ENCODE results near the gene FGF14.

The FGF14 gene

GRCh38 chr13:101709952-101710351 is 691.9 kb downstream of the FGF14 start:
- Histone ChIP-seq H3K4me3 (ENCODE audit: low read depth, low read length) (no peak overlapping the region), H3K9ac (no peak overlapping the region), H3K27ac (no peak overlapping the region), H3K79me2 (no peaks in the 10 kb centered on the region), H2AFZ (no peak overlapping the region), H3K36me3 (ENCODE audit: control insufficient read depth, insufficient read depth, low read length) (no peaks in the 10 kb centered on the region), H3K27me3 (ENCODE audit: control insufficient read depth, insufficient read depth, low read length) (no peaks in the 10 kb centered on the region), H3K4me1 (no peaks in the 10 kb centered on the region), H3K4me2 (ENCODE audit: low read length) (no peak overlapping the region), H3K9me3 (ENCODE audit: control insufficient read depth, low read length) (no peaks in the 10 kb centered on the region)
- TF ChIP-seq CTCF (IDR thresholded peaks at IDR 0.05) = no peak

GRCh38 chr13:101708115-101708514 is 693.7 kb downstream of the FGF14 start:
- Histone ChIP-seq H3K9me3 (ENCODE audit: control insufficient read depth, low read length) (no peaks in the 10 kb centered on the region), H3K27me3 (ENCODE audit: control insufficient read depth, insufficient read depth, low read length) (no peaks in the 10 kb centered on the region), H3K4me2 (ENCODE audit: low read length) (no peak overlapping the region), H3K4me1 (no peaks in the 10 kb centered on the region), H3K27ac (no peak overlapping the region), H3K36me3 (ENCODE audit: control insufficient read depth, insufficient read depth, low read length) (no peaks in the 10 kb centered on the region), H3K79me2 (no peaks in the 10 kb centered on the region), H2AFZ (no peak overlapping the region), H3K4me3 (ENCODE audit: low read depth, low read length) (no peak overlapping the region), H3K9ac (no peak overlapping the region)
- no peak for TF ChIP-seq CTCF (IDR thresholded peaks at IDR 0.05)

GRCh38 chr13:101707659-101708058 is 694.2 kb downstream of the FGF14 start:
- TF ChIP-seq CTCF (IDR thresholded peaks at IDR 0.05) = no peak
- Histone ChIP-seq H3K4me3 (ENCODE audit: low read depth, low read length) (no peak overlapping the region), H3K36me3 (ENCODE audit: control insufficient read depth, insufficient read depth, low read length) (no peaks in the 10 kb centered on the region), H3K9me3 (ENCODE audit: control insufficient read depth, low read length) (no peaks in the 10 kb centered on the region), H3K27me3 (ENCODE audit: control insufficient read depth, insufficient read depth, low read length) (no peaks in the 10 kb centered on the region), H3K79me2 (no peaks in the 10 kb centered on the region), H3K4me1 (no peaks in the 10 kb centered on the region), H2AFZ (no peak overlapping the region), H3K4me2 (ENCODE audit: low read length) (no peak overlapping the region), H3K9ac (no peak overlapping the region), H3K27ac (no peak overlapping the region)

GRCh38 chr13:101706651-101707050 is 695.2 kb downstream of the FGF14 start:
- Histone ChIP-seq H3K9me3 (ENCODE audit: control insufficient read depth, low read length) (no peaks in the 10 kb centered on the region), H2AFZ (no peak overlapping the region), H3K4me3 (ENCODE audit: low read depth, low read length) (no peak overlapping the region), H3K4me2 (ENCODE audit: low read length) (no peak overlapping the region), H3K4me1 (no peaks in the 10 kb centered on the region), H3K79me2 (no peaks in the 10 kb centered on the region), H3K36me3 (ENCODE audit: control insufficient read depth, insufficient read depth, low read length) (no peaks in the 10 kb centered on the region), H3K27ac (no peak overlapping the region), H3K27me3 (ENCODE audit: control insufficient read depth, insufficient read depth, low read length) (no peaks in the 10 kb centered on the region), H3K9ac (no peak overlapping the region)
- no peak for TF ChIP-seq CTCF (IDR thresholded peaks at IDR 0.05)

- no peak overlapping the region for H3K9ac ChIP-seq
- no peak overlapping the region for H2AFZ ChIP-seq
- H3K27me3 ChIP-seq (ENCODE audit: control insufficient read depth, insufficient read depth, low read length) = no peaks in the 10 kb centered on the region
Measured at GRCh38 chr13:101703838-101704237, 698.0 kb downstream of the FGF14 start.

More at GRCh38 chr13:101703838-101704237, 698.0 kb downstream of the FGF14 start:
- TF ChIP-seq CTCF (IDR thresholded peaks at IDR 0.05) = no peak
- Histone ChIP-seq H3K4me2 (ENCODE audit: low read length) (no peak overlapping the region), H3K79me2 (no peaks in the 10 kb centered on the region), H3K27ac (no peak overlapping the region), H3K36me3 (ENCODE audit: control insufficient read depth, insufficient read depth, low read length) (no peaks in the 10 kb centered on the region), H3K4me1 (no peaks in the 10 kb centered on the region), H3K4me3 (ENCODE audit: low read depth, low read length) (no peak overlapping the region), H3K9me3 (ENCODE audit: control insufficient read depth, low read length) (no peaks in the 10 kb centered on the region)
